Mesenchymal stem cell (in vitro differentiated cells and primary cell): ENCODE results near the gene RGS14.

Source experiments
- DNase-seq: peaks from one replicate; pipeline ENCODE4 v3.0.0-alpha.2; 2013
- H2AFZ ChIP-seq: one replicate; pipeline ENCODE4 v1.6.1; 2013; ENCODE audit warnings: low read depth, mild to moderate bottlenecking, control low read depth, inconsistent platforms, low read length, moderate library complexity
- H2AK5ac ChIP-seq: 2 replicates; pipeline ENCODE4 v1.6.1; 2013; ENCODE audit warnings: low read length, moderate library complexity, mild to moderate bottlenecking, inconsistent platforms; ENCODE audit not compliant: severe bottlenecking
- H2BK120ac ChIP-seq: one replicate; pipeline ENCODE4 v1.6.1; 2013; ENCODE audit warnings: low read depth, mild to moderate bottlenecking, inconsistent platforms, low read length, moderate library complexity
- H2BK12ac ChIP-seq, 2 experiments: one replicate each; pipeline ENCODE4 v1.6.1; 2013; ENCODE audit warnings: inconsistent platforms in 2 of 2, low read length in 2 of 2, mild to moderate bottlenecking in 2 of 2, moderate library complexity in 2 of 2, control low read depth in 1 of 2
- H2BK15ac ChIP-seq: one replicate; pipeline ENCODE4 v1.6.1; 2013; ENCODE audit warnings: mild to moderate bottlenecking, low read depth, inconsistent platforms; ENCODE audit not compliant: poor library complexity, severe bottlenecking
- H2BK5ac ChIP-seq: 2 replicates; pipeline ENCODE4 v1.6.1; 2013; ENCODE audit warnings: low read depth, mild to moderate bottlenecking, low read length, control low read depth, inconsistent platforms; ENCODE audit not compliant: poor library complexity, severe bottlenecking
- H3K14ac ChIP-seq, 2 experiments: one replicate each; pipeline ENCODE4 v1.6.1; 2013; ENCODE audit warnings: inconsistent platforms in 2 of 2, low read length in 2 of 2, control low read depth in 1 of 2, mild to moderate bottlenecking in 1 of 2, moderate library complexity in 1 of 2
- H3K18ac ChIP-seq, 2 experiments: one replicate each; pipeline ENCODE4 v1.6.1; 2013; ENCODE audit warnings: inconsistent platforms in 2 of 2, low read length in 2 of 2, control low read depth in 1 of 2, low read depth in 1 of 2, mild to moderate bottlenecking in 1 of 2
- H3K23ac ChIP-seq, 2 experiments: one replicate each; pipeline ENCODE4 v1.6.1; 2013; ENCODE audit warnings: inconsistent platforms in 2 of 2, low read length in 2 of 2, mild to moderate bottlenecking in 2 of 2, moderate library complexity in 2 of 2, control low read depth in 1 of 2
- H3K27ac ChIP-seq: 2 replicates; pipeline ENCODE4 v1.5.1; 2013; ENCODE audit warnings: mild to moderate bottlenecking, moderate library complexity, low read length, control low read depth, inconsistent platforms; ENCODE audit not compliant: poor library complexity, severe bottlenecking
- H3K27me3 ChIP-seq, 2 experiments: 2 replicates each; pipeline versions ENCODE4 v1.6.1 to v1.7.0; 2013; ENCODE audit warnings: low read length in 2 of 2, mild to moderate bottlenecking in 2 of 2, moderate library complexity in 2 of 2, control low read depth in 1 of 2, inconsistent platforms in 1 of 2; ENCODE audit not compliant: control insufficient read depth in 1 of 2, insufficient read depth in 1 of 2
- H3K36me3 ChIP-seq, 2 experiments: 2 replicates each; pipeline versions ENCODE4 v1.6.1 to v1.7.0; 2013; ENCODE audit warnings: low read length in 2 of 2, control low read depth in 1 of 2, inconsistent platforms in 1 of 2, low read depth in 1 of 2, mild to moderate bottlenecking in 1 of 2; ENCODE audit not compliant: insufficient read depth in 2 of 2, control insufficient read depth in 1 of 2
- H3K4ac ChIP-seq, 2 experiments: one replicate each; pipeline ENCODE4 v1.6.1; 2013; ENCODE audit warnings: inconsistent platforms in 2 of 2, low read length in 2 of 2, mild to moderate bottlenecking in 2 of 2, moderate library complexity in 2 of 2, control low read depth in 1 of 2, low read depth in 1 of 2
- H3K4me1 ChIP-seq: 2 replicates; pipeline ENCODE4 v1.6.1; 2013; ENCODE audit warnings: low read depth, low read length, control low read depth; ENCODE audit not compliant: control insufficient read depth, insufficient read depth
- H3K4me2 ChIP-seq: 2 replicates; pipeline ENCODE4 v1.6.1; 2013; ENCODE audit warnings: low read length, mild to moderate bottlenecking, inconsistent platforms; ENCODE audit not compliant: poor library complexity, severe bottlenecking
- H3K4me3 ChIP-seq, 2 experiments: 2 replicates each; pipeline versions ENCODE4 v1.5.1 to v1.7.0; 2013; ENCODE audit warnings: low read length in 2 of 2, mild to moderate bottlenecking in 2 of 2, control low read depth in 1 of 2, low read depth in 1 of 2; ENCODE audit not compliant: insufficient read depth in 1 of 2
- H3K79me1 ChIP-seq: replicated peaks from 2 replicates; pipeline ENCODE4 v1.6.1; 2013; ENCODE audit warnings: mild to moderate bottlenecking, control low read depth, low read length, inconsistent platforms; ENCODE audit not compliant: poor library complexity, severe bottlenecking
- H3K9ac ChIP-seq: 2 replicates; pipeline ENCODE4 v1.7.0; 2013; ENCODE audit warnings: mild to moderate bottlenecking, low read length, moderate library complexity
- H3K9me3 ChIP-seq: 2 replicates; pipeline ENCODE4 v1.7.0; 2013; ENCODE audit warnings: mild to moderate bottlenecking, low read length; ENCODE audit not compliant: control insufficient read depth
- H4K8ac ChIP-seq: one replicate; pipeline ENCODE4 v1.6.1; 2013; ENCODE audit warnings: inconsistent platforms, mild to moderate bottlenecking, low read length, moderate library complexity
- H4K91ac ChIP-seq: one replicate; pipeline ENCODE4 v1.6.1; 2013; ENCODE audit warnings: mild to moderate bottlenecking, low read length, inconsistent platforms
- WGBS: methylation state at CpG from one replicate; pipeline ENCODE4 v1.1.7; 2013; ENCODE audit warnings: mixed read lengths; 5-methylcytosine and 5-hydroxymethylcytosine counted together

RGS14 gene

GRCh38 chr5:177396807-177397206, 39.1 kb downstream of the RGS14 start:
- no peak overlapping the region for H3K18ac ChIP-seq
- H3K27ac ChIP-seq = no peak overlapping the region
- peaks cover 2% of the 10 kb centered on the region for H3K4me1 ChIP-seq
- H4K8ac ChIP-seq = no peak overlapping the region
- no peak overlapping the region for H3K9ac ChIP-seq
- H4K91ac ChIP-seq = no peak overlapping the region
- no peak overlapping the region for H2BK5ac ChIP-seq
- H2BK120ac ChIP-seq = no peak overlapping the region
- no peak overlapping the region for H3K14ac ChIP-seq
- no peak overlapping the region for H2BK15ac ChIP-seq
- no peak overlapping the region for H2AFZ ChIP-seq
- no peak overlapping the region for H3K4me2 ChIP-seq
- H3K23ac ChIP-seq = no peak overlapping the region
- DNase-seq = no peak
- H3K9me3 ChIP-seq = no peaks in the 10 kb centered on the region
- peaks cover 8 to 75% of the 10 kb centered on the region in 2 experiments for H3K27me3 ChIP-seq
- no peaks in the 10 kb centered on the region for H3K79me1 ChIP-seq
- no peak overlapping the region for H2AK5ac ChIP-seq
- no peak overlapping the region for H2BK12ac ChIP-seq
- no peak overlapping the region for H3K4me3 ChIP-seq
- no peaks in the 10 kb centered on the region for H3K36me3 ChIP-seq
- H3K4ac ChIP-seq = no peak overlapping the region
- WGBS = 94% methylated on average over 10 of the region's 10 CpGs

GRCh38 chr5:177397875-177398390, 40.2 kb downstream of the RGS14 start:
- Histone ChIP-seq H2BK5ac (no peak overlapping the region), H3K4me2 (no peak overlapping the region), H3K4me1 (peaks cover 9% of the 10 kb centered on the region), H3K14ac (peak overlapping the region in 1 of 2 experiments; percentile 7), H3K4me3 (no peak overlapping the region), H3K23ac (no peak overlapping the region), H2BK15ac (no peak overlapping the region), H2AK5ac (no peak overlapping the region), H3K36me3 (peaks cover 0 to 3% of the 10 kb centered on the region in 2 experiments), H3K27me3 (peaks cover 8 to 86% of the 10 kb centered on the region in 2 experiments), H2BK12ac (no peak overlapping the region), H3K9me3 (no peaks in the 10 kb centered on the region), H2AFZ (no peak overlapping the region), H3K18ac (no peak overlapping the region), H3K9ac (no peak overlapping the region), H3K27ac (no peak overlapping the region), H4K91ac (no peak overlapping the region), H3K79me1 (no peaks in the 10 kb centered on the region), H4K8ac (no peak overlapping the region), H2BK120ac (no peak overlapping the region), H3K4ac (no peak overlapping the region)
- DNase-seq = no peak
- 89% methylated on average over 13 of the region's 16 CpGs for WGBS

GRCh38 chr5:177399997-177400868, 42.5 kb downstream of the RGS14 start, which contains the start of gene PFN3:
Gene PFN3 (minus strand): TSS chr5:177400661. CDS start chr5:177400576, 85 bp downstream.
- H3K4me3 ChIP-seq = no peak within 1 kb of the TSS
- no peak within 1 kb of the TSS for H2BK5ac ChIP-seq
- WGBS = 95% methylated on average over 90 of the region's 92 CpGs
- no peaks in the 10 kb centered on the region for H3K79me1 ChIP-seq
- no peak for DNase-seq
- peaks cover 0 to 3% of the 10 kb centered on the region in 2 experiments for H3K36me3 ChIP-seq
- peak within 1 kb of the TSS in 1 of 2 experiments; percentile 28 for H3K14ac ChIP-seq
- peaks cover 28% of the 10 kb centered on the region for H3K4me1 ChIP-seq
- H3K9ac ChIP-seq = no peak within 1 kb of the TSS
- H2BK15ac ChIP-seq = no peak within 1 kb of the TSS
- no peak within 1 kb of the TSS for H3K4me2 ChIP-seq
- no peak within 1 kb of the TSS for H2AFZ ChIP-seq
- no peak within 1 kb of the TSS for H2BK120ac ChIP-seq
- peak within 1 kb of the TSS; percentile 18 for H4K91ac ChIP-seq
- no peak within 1 kb of the TSS for H3K27ac ChIP-seq
- no peak within 1 kb of the TSS for H2BK12ac ChIP-seq
- no peak within 1 kb of the TSS for H4K8ac ChIP-seq
- H3K27me3 ChIP-seq = peaks cover 8 to 85% of the 10 kb centered on the region in 2 experiments
- H3K9me3 ChIP-seq = no peaks in the 10 kb centered on the region
- H3K23ac ChIP-seq = no peak within 1 kb of the TSS
- no peak within 1 kb of the TSS for H3K4ac ChIP-seq
- H3K18ac ChIP-seq = no peak within 1 kb of the TSS
- no peak within 1 kb of the TSS for H2AK5ac ChIP-seq

- no peak overlapping the region for H2AK5ac ChIP-seq
- peaks cover 4 to 87% of the 10 kb centered on the region in 2 experiments for H3K27me3 ChIP-seq
- DNase-seq = peak; percentile 68
- no peaks in the 10 kb centered on the region for H3K79me1 ChIP-seq
- no peak overlapping the region for H4K91ac ChIP-seq
- H3K4ac ChIP-seq = no peak overlapping the region
- H3K4me3 ChIP-seq = peak overlapping the region; percentile 66 to 80
- peaks cover 28% of the 10 kb centered on the region for H3K4me1 ChIP-seq
- no peak overlapping the region for H3K23ac ChIP-seq
- no peak overlapping the region for H2BK120ac ChIP-seq
- no peak overlapping the region for H3K9ac ChIP-seq
- H3K9me3 ChIP-seq = no peaks in the 10 kb centered on the region
- no peak overlapping the region for H2BK5ac ChIP-seq
- no peak overlapping the region for H3K14ac ChIP-seq
- peak overlapping the region; percentile 86 for H4K8ac ChIP-seq
- H3K36me3 ChIP-seq = peaks cover 0 to 3% of the 10 kb centered on the region in 2 experiments
- H3K27ac ChIP-seq = no peak overlapping the region
- 18% methylated on average over 49 of the region's 49 CpGs for WGBS
- no peak overlapping the region for H3K18ac ChIP-seq
- H3K4me2 ChIP-seq = peak overlapping the region; percentile 100
- no peak overlapping the region for H2BK12ac ChIP-seq
- H2BK15ac ChIP-seq = peak overlapping the region; percentile 61
- H2AFZ ChIP-seq = no peak overlapping the region
These were observed 44.7 kb downstream of the RGS14 start for GRCh38 chr5:177402271-177403043.
